GM19328 (cell line): ENCODE data around the gene HEG1.

Experiments
- ATAC-seq: cut with Tn5 transposase; IDR thresholded peaks from one replicate; pipeline ENCODE4 v1.9.1; 2021; ENCODE audit warnings: mild to moderate bottlenecking, moderate library complexity; ENCODE audit not compliant: unreplicated experiment

The HEG1 gene

GRCh38 chr3:124923833-124924232 lies 132.0 kb downstream of the HEG1 start:
- ATAC-seq, result no peak

- no peak for ATAC-seq
Observed at GRCh38 chr3:124920718-124921117, 135.1 kb downstream of the HEG1 start.

GRCh38 chr3:124919756-124920155 lies 136.0 kb downstream of the HEG1 start:
- no peak for ATAC-seq

GRCh38 chr3:124918524-124918923 lies 137.3 kb downstream of the HEG1 start:
- no peak for ATAC-seq

GRCh38 chr3:124916837-124917409 lies 138.9 kb downstream of the HEG1 start:
- ATAC-seq, result no peak
